Measurements from ENCODE around the gene SLIT3.

SLIT3 gene

DNA sequence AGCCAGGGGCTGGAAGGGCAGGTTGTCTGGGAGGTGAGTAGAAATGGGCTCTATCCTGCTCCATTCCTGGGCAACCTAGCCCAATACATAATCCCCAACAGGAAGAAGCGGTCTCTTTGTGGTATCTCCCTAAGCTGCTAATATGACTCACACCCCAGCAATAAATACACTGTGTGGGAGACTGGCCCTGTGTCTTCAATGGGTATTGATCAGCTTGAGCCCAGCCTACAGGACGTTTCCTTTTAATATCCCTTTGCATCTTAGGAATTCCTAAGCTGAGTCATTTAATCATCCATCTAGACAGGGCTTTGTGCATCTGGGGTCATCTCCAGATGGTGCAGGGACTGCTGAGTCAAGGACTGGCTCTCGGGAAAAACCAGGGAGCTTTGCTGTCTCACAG, 514.8 kb downstream of the SLIT3 start:
- DNase-seq = no peak

GRCh38 chr5:168784454-168784853, 516.5 kb downstream of the SLIT3 start:
- DNase-seq = no peak

DNA sequence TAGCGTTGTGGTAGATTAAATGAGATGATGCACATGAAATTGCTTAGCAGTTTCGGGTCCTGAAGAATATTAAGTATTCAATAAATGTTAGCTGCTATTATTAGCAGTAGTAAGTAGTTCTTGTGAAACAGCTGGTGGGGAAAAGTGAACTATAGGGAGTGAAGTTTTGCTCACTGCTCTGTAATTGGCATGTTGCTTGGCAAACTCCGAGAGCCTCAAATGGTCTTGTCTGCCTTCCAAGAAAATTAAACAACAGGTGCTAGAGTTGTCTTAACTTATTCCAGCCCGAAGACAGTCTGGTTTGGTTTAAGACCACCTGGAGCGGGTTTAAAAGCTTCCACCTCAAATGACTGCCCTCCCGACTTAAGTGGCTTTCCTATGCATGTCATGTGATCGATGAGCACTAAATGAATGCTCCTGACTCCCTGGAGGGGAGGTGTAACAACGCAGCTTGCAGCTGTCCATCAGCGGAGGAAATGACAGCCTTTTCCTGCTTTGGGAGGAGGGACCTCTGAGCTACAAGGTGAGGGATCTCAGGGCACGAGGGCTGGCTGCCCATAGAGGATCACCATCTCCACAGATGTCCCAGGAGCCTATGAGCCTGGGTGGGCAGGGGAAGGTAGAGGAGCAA, 518.9 kb downstream of the SLIT3 start:
- DNase-seq = no peak

- DNase-seq = no peak
Measured at GRCh38 chr5:168780888-168781287, 520.1 kb downstream of the SLIT3 start.

- no peak for DNase-seq
Measured at GRCh38 chr5:168779333-168779732, 521.6 kb downstream of the SLIT3 start.

DNA sequence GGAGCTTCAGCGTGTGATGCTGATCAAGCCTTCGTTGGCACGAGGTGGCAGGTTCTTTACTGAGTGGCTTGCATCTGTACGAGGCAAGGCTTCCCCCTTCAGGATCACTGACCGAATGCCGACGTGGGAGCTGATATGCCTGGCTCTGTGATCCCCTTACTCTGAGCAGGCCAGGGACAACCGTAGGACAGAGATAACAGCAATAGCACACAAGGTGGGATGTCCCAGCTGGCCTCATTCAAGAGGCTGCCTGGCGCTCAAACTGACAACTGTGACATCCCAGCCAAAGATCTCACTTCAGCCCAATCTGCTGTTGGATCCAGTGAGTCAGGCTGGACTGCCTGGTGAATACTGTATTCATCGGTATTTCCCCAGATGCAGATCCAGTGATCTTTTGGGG, 522.4 kb downstream of the SLIT3 start:
- DNase-seq = no peak

DNA sequence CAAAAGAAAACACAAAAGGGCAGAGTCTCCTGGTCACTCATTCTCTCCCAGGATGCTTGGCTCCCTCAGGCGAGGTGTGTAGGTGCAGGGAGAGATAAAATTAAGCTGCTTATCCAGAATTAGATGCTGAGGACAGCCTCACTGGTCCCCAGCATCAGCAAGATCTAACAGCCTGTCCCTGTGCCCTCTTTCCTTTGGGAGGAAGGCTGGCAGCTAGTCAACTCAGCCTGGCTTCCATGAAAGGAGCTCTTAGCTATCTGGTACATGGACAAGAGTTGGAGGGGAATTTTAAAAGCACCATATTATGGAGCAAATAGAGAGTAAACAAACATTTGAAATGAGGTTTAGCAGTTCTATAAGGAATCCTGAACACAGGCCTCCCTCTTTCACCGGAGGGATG, 523.3 kb downstream of the SLIT3 start:
- no peak for DNase-seq

DNA sequence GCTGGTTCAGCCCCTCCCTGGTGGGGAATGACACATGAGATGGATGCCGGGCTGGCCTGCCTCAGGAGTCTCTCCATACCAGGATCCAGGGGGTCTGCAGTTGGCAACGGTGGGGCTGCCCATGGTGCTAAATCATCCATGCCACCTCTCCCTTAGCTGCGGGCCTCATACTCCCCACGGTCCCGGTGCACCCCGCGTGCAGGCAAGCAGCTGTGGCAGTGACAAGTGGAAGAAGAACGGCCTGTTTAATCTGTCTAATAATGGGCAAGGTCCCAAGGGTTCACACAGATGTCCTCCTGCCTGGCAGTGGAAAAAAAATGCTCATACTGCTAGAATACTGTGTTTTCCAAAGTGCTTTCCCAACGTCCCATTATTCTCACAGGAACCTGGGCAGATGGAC, 524.9 kb downstream of the SLIT3 start:
- no peak for DNase-seq

GRCh38 chr5:168773226-168773625, 527.7 kb downstream of the SLIT3 start:
- DNase-seq = no peak

DNA sequence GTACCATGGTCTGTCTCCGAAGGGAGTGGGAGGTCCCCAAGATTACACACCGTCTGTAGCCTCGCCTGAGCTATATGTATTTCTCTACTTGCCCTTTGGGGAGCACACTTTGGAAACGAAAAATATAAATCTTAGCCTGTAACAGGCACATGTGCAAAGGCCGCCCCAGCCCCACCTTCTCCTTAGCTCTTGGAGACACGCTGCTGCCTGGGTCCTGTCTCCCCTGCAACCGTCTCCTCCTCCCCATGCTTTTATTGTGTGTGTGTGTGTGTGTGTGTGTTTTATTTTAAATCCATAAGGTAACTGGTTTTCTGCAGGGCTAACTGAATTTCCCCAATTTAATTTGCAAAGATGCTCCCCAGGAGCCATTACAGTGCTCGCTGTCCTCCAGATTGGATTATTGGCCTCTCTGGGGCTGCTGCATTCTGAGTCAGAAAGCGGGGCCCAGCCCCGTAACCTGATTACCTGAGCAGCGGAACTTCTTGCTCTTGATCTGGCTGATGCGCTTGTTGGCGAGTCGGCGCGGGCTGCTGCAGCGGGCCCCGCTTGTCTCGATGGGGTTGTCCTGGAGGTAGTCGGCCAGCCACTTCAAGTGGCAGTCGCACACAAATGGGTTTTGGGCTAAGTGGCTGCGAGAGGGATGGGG, 528.5 kb downstream of the SLIT3 start:
- no peak for DNase-seq

DNA sequence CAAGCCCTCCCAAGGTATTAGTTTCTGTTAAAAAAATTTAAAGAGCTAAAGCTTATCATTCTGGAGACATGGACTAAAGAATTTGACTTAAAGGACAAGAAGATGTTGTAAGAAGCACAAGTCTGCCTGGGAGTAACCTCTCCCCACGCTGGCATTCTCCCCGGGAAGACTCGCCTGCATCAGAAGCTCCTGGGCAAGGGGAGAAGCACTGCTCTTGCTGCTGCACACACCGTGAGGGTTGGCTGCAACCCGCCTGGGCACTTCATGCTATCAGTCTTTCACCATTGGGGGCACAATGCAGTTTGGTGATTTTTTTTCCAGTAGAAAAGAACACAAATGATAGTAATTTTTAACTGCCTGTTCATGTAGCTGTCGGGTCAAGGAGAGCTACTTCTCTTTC, 529.3 kb downstream of the SLIT3 start:
- DNase-seq = no peak

DNA sequence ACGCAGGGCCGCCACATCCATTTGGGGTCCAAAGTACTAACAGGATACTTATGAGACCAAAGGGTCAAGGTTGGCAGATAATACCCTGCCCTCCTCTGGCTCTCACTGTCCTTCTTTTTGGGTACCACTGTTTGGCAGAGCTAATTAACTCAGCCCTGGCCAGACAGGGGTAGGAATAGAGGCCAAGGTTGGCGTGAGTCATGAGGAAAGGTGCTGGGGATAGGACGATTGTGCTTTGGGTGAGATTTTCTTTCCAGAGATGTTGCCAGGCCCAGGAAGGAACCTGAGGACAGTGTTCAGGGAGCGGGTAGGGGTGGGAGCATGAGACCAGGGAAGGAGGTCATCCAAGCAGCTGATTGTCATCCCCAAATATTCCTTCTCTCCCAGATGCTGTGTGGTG, 529.9 kb downstream of the SLIT3 start:
- no peak for DNase-seq

- DNase-seq = no peak
Measured at GRCh38 chr5:168770036-168770498, 530.9 kb downstream of the SLIT3 start.

DNA sequence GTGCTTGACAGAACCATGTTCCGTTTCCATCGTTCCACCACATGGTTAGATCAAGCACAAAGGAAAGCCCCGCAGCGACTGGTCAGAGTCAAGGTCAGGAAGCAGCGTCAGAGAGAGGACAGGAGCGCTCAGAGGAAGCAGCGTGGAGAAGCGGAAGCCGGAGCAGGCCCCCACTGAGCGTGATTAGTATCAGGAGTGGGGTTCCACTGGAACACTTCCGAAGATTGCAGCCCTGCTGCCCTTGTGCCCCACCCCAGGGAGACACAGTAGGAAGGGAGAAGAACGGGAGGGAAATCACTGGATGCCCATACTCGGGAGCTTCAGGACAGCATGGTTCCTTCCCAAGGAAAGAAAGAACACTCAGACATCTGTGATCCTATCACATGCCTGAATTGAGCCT, 532.8 kb downstream of the SLIT3 start:
- DNase-seq = no peak

GRCh38 chr5:168766426-168766700, 534.6 kb downstream of the SLIT3 start:
- no peak for DNase-seq

- DNase-seq = no peak
Measured at GRCh38 chr5:168765551-168766425, 535.2 kb downstream of the SLIT3 start.

DNA sequence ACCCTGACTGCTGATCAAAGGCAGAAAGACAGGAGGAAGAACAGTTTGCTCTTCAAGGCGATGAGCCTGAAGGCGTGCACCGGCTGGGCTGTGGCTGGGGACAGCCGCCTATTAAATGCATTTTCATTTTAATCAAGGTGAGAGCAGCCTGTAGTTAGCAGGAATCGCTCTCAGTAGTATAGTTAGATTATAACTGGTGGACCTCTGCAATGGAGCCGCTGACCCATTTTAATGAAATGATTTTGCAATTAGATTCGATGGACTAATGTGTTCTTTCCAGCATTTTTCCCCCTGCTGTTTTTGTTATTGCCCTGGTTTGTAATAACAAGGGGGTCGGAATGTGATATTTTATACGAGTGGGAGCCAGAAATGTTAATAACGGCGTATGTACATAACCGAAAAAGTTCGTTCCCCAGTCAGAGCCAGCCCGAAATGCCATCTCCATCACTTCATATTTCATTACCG, 535.8 kb downstream of the SLIT3 start:
- DNase-seq = no peak

DNA sequence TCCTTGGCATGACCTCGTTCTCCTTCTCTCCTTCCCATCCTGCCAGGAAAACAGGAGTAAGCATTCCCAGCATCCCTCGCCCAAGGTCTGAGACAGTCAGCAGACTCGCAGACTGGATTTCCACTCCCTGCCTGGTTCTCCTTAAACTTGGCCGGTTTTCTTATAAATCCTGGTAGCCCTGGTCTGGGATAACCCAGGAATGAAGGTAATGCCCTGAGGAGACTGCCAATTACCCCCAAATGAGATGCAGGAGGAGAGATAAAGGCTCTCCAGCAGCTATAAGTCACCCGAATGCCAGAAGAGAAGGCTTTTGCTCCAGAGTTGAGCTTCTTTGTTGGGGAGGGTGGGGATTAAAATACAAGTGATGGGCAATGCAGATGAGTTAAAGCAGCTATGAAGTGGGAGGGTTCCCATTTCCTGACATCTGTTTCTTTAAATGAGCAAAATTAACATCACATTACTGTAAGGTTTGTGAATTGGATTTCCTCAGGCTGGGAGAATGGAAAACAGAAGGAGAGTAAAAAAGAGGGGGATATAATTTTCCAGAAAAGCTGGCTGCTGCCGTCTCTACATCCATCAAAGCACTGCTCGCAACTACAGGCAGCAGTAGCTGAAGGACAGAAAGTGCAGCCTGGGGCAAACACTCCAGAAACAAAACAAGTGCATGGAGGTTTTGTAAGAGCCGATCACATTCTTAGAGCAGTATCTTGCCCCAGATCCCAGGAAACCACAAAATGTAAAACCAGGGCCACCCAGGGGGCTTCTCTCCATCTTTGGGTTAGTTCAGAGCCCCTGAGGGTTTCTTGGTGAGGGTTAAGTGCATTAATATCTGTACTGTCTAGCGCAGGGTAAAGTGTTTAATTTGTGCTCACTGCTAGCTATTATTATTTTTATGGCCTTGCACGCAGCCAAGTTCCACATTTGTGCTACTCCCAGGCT, 544.2 kb downstream of the SLIT3 start:
- no peak for DNase-seq

DNA sequence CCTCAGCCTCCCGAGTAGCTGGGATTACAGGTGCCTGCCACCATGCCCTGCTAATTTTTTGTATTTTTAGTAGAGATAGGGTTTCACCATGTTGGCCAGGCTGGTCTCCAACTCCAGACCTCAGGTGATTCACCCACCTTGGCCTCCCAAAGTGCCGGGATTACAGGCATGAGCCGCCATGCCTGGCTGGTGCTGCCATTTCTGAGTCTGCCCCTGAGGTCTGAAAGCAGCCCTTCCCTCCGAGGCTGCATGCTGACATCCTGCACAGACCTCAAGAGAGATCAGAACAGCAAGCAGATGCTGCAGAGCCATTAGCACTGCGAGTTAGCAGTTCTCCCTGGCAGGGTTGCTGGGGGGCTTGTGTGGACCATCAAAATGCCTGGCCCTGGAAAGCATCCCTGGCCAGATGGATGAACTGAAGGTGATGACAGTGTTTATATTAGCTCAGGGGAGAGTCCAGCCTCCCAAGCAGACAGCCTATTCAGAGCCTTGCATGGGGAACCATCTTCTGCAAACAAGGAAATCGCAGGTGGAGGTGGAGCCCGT, 545.3 kb downstream of the SLIT3 start:
- DNase-seq = no peak

DNA sequence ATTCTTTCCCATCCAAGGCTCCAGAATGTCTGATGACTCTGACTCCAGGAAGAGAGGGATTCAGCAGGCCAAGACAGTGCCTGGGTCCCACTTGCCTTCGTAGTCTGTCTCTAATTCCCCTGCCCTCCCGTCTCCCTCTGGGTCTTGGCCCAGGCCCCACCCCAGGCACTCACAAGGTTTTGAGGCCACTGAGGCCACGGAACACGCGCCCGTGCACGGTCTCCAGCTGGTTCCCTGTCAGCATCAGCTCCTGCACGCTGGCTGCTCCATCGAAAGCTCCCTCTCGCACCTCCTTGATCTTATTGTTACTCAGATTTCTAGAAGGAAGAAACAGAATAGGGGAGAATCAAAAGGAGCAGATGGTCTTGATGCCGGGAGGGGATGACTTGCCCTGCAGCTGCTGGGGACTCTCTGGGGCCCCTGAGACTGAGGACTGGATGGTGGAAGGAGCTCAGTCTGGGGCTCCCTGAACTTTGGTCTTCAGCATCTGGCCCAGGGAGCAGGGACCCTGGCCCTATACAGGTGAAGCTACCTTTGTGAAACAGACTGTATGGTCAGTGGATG, 547.2 kb downstream of the SLIT3 start:
- DNase-seq = no peak

- DNase-seq = no peak
Measured at GRCh38 chr5:168752416-168753190, 548.3 kb downstream of the SLIT3 start.

Measured in Kasumi-1 (cell line).